Muscle of leg (tissue), 11 donors: ENCODE data around the gene PARP14. TPM values are rescaled to one million over a fixed set of nuclear protein-coding genes. Genes with fewer than 3 reads are reported as not detected.

ENCODE experiments used
- DNase-seq: peaks from one replicate; pipeline ENCODE4 v3.0.0; 2013
- H3K27ac ChIP-seq: one replicate; pipeline ENCODE4 v1.5.1; 2013; ENCODE audit warnings: mild to moderate bottlenecking, low read length, control low read depth
- H3K27me3 ChIP-seq: one replicate; pipeline ENCODE4 v1.6.1; 2013; ENCODE audit warnings: low read length; ENCODE audit not compliant: control insufficient read depth, insufficient read depth
- H3K36me3 ChIP-seq: one replicate; pipeline ENCODE4 v1.6.1; 2013; ENCODE audit warnings: low read length; ENCODE audit not compliant: control insufficient read depth, insufficient read depth
- H3K4me1 ChIP-seq: one replicate; pipeline ENCODE4 v1.6.1; 2013; ENCODE audit warnings: low read length; ENCODE audit not compliant: control insufficient read depth, insufficient read depth
- H3K4me3 ChIP-seq: one replicate; pipeline ENCODE4 v1.5.1; 2013; ENCODE audit warnings: low read length, control low read depth
- H3K9me3 ChIP-seq: replicated peaks from 2 replicates; pipeline ENCODE4 v1.6.1; 2013; ENCODE audit warnings: low read depth, low read length; ENCODE audit not compliant: control insufficient read depth
- WGBS: methylation state at CpG from one replicate; pipeline ENCODE4 v1.1.5; 2013; ENCODE audit warnings: missing lambda C conversion rate; ENCODE audit not compliant: insufficient coverage; 5-methylcytosine and 5-hydroxymethylcytosine counted together
- polyA plus RNA-seq, 8 donors: library from polyadenylated mRNA; unstranded; fragments of 120-200 nt; gene quantifications; one replicate each; pipeline versions ENCODE4 v1.2.1 to v1.2.3, GENCODE V29; 2013; ENCODE audit warnings: inconsistent platforms in 1 of 8, low replicate concordance in 1 of 8; ENCODE audit not compliant: insufficient read length in 8 of 8, insufficient read depth in 1 of 8
- total RNA-seq: library from RNA; stranded (reverse); fragments of 120-200 nt; gene quantifications from one replicate; pipeline ENCODE4 v1.2.4, GENCODE V29; 2013

PARP14 gene
- total and polyA plus RNA-seq, 9 donors: 6.6 to 12.9 (median 8.7) TPM

GRCh38 chr3:122767540-122768372, 87.1 kb downstream of the PARP14 start:
- H3K4me1 ChIP-seq: no peaks in the 10 kb centered on the region
- no peaks in the 10 kb centered on the region for H3K9me3 ChIP-seq
- no CpG with 5 or more reads among the region's 3 CpGs for WGBS
- no peaks in the 10 kb centered on the region for H3K36me3 ChIP-seq
- no peak overlapping the region for H3K4me3 ChIP-seq
- H3K27me3 ChIP-seq: no peaks in the 10 kb centered on the region
- DNase-seq: peak; percentile 50
- peak overlapping the region; percentile 44 for H3K27ac ChIP-seq

DNA sequence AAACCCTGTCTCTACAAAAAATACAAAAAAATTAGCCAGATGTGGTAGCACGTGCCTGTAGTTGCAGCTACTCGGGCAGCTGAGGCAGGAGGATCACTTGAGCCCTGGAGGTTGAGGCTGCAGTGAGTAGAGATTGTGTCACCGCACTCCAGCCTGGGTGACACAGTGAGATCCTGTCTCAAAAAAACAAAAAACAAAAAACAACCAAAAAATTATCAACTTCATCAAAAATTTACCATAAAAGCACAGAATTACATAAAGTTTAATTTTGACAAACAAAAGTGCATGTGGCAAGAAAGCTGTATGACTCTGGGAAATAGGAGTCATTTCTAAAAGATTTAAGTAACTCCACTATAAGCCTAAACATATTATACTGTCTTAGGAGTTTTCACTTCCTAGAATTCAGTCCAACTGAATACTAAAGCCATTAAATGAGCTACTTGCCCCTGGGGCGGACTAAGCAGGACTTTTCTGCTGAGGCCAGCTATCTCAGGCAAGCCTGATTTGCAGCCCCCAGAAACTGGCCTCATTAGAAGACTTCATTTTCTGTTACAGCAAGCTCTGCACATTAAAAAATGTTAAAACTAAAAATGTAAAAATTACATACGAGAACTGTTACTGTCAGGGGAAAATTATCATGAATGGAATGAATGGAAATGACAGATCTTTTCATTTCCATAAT, 90.0 kb downstream of the PARP14 start:
- DNase-seq: peak; percentile 31
- Histone ChIP-seq H3K4me3 (no peak overlapping the region), H3K9me3 (no peaks in the 10 kb centered on the region), H3K36me3 (no peaks in the 10 kb centered on the region), H3K4me1 (no peaks in the 10 kb centered on the region), H3K27me3 (no peaks in the 10 kb centered on the region), H3K27ac (no peak overlapping the region)
- no CpG with 5 or more reads among the region's 5 CpGs for WGBS

- Histone ChIP-seq H3K27ac (no peak overlapping the region), H3K4me1 (no peaks in the 10 kb centered on the region), H3K9me3 (no peaks in the 10 kb centered on the region), H3K27me3 (no peaks in the 10 kb centered on the region), H3K4me3 (no peak overlapping the region), H3K36me3 (no peaks in the 10 kb centered on the region)
- whole genome bisulfite sequencing: no CpG with 5 or more reads among the region's 1 CpG
- DNase-seq: no peak
Measured at GRCh38 chr3:122772827-122773226, 92.2 kb downstream of the PARP14 start.

DNA sequence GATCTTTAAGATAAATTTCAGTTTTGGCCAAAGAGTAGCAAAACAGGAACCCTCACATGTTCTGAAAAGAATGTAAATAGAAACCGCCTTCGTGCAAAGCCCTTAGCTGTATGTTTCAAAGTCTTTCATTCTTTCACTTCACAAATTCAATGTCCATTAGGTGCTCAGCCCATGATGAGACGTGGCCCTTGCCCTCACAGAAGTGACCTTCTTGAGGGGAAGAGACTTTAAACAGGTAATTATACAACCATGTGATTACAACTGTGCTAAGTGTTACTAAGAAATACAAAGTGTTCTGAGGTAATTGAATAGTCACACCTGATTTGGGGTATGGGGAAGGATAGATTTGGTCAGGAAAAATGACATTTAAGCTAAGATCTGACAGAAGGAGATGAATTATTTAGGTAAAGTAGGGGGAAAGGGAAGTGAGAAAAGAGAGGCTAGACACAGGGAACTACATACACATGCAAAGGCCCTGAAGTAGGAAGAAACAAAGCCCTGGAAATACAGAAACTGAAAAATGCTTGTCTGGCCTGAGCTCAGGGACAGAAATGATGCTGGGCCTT, 93.4 kb downstream of the PARP14 start:
- no peak overlapping the region for H3K27ac ChIP-seq
- H3K9me3 ChIP-seq: no peaks in the 10 kb centered on the region
- H3K4me1 ChIP-seq: no peaks in the 10 kb centered on the region
- no peak for DNase-seq
- no CpG with 5 or more reads among the region's 3 CpGs for WGBS
- no peaks in the 10 kb centered on the region for H3K27me3 ChIP-seq
- no peak overlapping the region for H3K4me3 ChIP-seq
- H3K36me3 ChIP-seq: no peaks in the 10 kb centered on the region

DNA sequence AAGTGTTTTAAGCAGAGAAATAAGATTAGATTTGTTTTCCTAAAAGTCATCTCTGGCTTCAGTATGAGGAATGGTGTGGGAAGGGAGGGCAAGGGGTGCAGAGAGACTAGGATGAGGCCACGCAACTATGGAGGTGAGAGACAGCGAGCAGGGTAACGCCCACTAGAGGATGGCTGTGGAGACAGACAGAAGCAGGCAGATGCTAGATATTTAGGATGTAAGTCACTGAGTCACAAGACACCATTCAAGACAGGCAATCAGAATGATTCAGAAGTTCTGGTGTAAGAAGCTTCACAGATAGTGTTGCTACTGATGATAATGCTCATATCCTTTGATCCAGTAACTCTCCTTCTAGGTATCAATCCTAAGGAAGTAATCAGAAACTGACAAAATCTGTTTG, 93.9 kb downstream of the PARP14 start:
- Histone ChIP-seq H3K9me3 (no peaks in the 10 kb centered on the region), H3K27ac (no peak overlapping the region), H3K27me3 (no peaks in the 10 kb centered on the region), H3K4me3 (no peak overlapping the region), H3K4me1 (no peaks in the 10 kb centered on the region), H3K36me3 (no peaks in the 10 kb centered on the region)
- no peak for DNase-seq
- WGBS: 100% methylated on average over 2 of the region's 3 CpGs

- H3K27me3 ChIP-seq: no peaks in the 10 kb centered on the region
- no peaks in the 10 kb centered on the region for H3K9me3 ChIP-seq
- no CpG with 5 or more reads among the region's 5 CpGs for whole genome bisulfite sequencing
- no peak overlapping the region for H3K27ac ChIP-seq
- H3K36me3 ChIP-seq: no peaks in the 10 kb centered on the region
- no peak overlapping the region for H3K4me3 ChIP-seq
- H3K4me1 ChIP-seq: no peaks in the 10 kb centered on the region
- no peak for DNase-seq
Measured at GRCh38 chr3:122776675-122777468, 96.2 kb downstream of the PARP14 start.

- no peaks in the 10 kb centered on the region for H3K4me1 ChIP-seq
- H3K9me3 ChIP-seq: no peaks in the 10 kb centered on the region
- no peak for DNase-seq
- no peak overlapping the region for H3K27ac ChIP-seq
- H3K27me3 ChIP-seq: no peaks in the 10 kb centered on the region
- H3K4me3 ChIP-seq: no peak overlapping the region
- no peaks in the 10 kb centered on the region for H3K36me3 ChIP-seq
- no CpG with 5 or more reads among the region's 3 CpGs for WGBS
Measured at GRCh38 chr3:122777563-122777962, 96.9 kb downstream of the PARP14 start.

Other genes starting within 250 kb of the PARP14 start
- gene KPNA1, start 165.9 kb upstream of the PARP14 start, total RNA-seq: 22.7 TPM
- gene KPNA1, start 165.9 kb upstream of the PARP14 start, polyA plus RNA-seq: 10 to 100 TPM; 24.9 to 44.2 (median 36.3) TPM
- 12.7 TPM for gene PARP9, start 116.5 kb upstream of the PARP14 start, total RNA-seq
- 10 to 100 TPM in 7 of 8 donors, 1 to 10 TPM in 1; 9.0 to 15.6 (median 12.5) TPM for gene PARP9, start 116.5 kb upstream of the PARP14 start, polyA plus RNA-seq
- 7.4 TPM for gene DTX3L, start 116.5 kb upstream of the PARP14 start, total RNA-seq
- 1 to 10 TPM; 5.5 to 9.3 (median 8.0) TPM for gene DTX3L, start 116.5 kb upstream of the PARP14 start, polyA plus RNA-seq
- 3.2 TPM for gene PARP15, start 103.2 kb upstream of the PARP14 start, total RNA-seq
- 1 to 10 TPM; 1.1 to 4.2 (median 2.2) TPM for gene PARP15, start 103.2 kb upstream of the PARP14 start, polyA plus RNA-seq
- 6.9 TPM for gene HSPBAP1, start 113.0 kb downstream of the PARP14 start, total RNA-seq
- 1 to 10 TPM; 4.5 to 8.2 (median 5.5) TPM for gene HSPBAP1, start 113.0 kb downstream of the PARP14 start, polyA plus RNA-seq
- 4.8 TPM for gene SLC49A4, start 114.2 kb downstream of the PARP14 start, total RNA-seq
- gene SLC49A4, start 114.2 kb downstream of the PARP14 start, polyA plus RNA-seq: 1 to 10 TPM; 4.0 to 6.2 (median 4.9) TPM